NCI-H2029 treated with DMSO at 0.1 percent for 48 hours (cell line): ENCODE results near the gene TBXT.
"Not testable (repeated sequence)": the region's sequence is repeated elsewhere in the genome, so short reads cannot be mapped to it uniquely, and the experiment has no call there.

Source experiments
- DNase-seq: peaks from one replicate; lab custom pipeline; 2025; lab: John Stamatoyannopoulos, UW

The TBXT gene

GRCh38 chr6:166167801-166168615 is at the start of gene TBXT:
TSS of gene TBXT (minus strand) at chr6:166167851. CDS start at chr6:166167591, 260 bp downstream.
- no peak for DNase-seq

DNA sequence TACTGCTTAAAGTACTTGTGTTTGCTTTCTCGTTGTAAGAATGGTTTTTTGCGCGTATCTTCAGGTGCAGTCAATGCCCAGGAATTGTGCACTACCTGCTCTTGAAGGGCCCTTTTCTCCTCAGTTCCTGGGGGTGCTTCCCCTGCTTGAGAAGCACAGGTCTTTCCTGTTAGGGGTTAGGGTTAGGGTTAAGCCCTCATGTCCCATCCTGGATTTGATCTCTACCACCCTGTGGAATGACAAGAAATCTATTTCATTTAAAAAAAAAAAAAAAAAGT is 39.6 kb upstream of the TBXT start:
- DNase-seq = no peak

DNA sequence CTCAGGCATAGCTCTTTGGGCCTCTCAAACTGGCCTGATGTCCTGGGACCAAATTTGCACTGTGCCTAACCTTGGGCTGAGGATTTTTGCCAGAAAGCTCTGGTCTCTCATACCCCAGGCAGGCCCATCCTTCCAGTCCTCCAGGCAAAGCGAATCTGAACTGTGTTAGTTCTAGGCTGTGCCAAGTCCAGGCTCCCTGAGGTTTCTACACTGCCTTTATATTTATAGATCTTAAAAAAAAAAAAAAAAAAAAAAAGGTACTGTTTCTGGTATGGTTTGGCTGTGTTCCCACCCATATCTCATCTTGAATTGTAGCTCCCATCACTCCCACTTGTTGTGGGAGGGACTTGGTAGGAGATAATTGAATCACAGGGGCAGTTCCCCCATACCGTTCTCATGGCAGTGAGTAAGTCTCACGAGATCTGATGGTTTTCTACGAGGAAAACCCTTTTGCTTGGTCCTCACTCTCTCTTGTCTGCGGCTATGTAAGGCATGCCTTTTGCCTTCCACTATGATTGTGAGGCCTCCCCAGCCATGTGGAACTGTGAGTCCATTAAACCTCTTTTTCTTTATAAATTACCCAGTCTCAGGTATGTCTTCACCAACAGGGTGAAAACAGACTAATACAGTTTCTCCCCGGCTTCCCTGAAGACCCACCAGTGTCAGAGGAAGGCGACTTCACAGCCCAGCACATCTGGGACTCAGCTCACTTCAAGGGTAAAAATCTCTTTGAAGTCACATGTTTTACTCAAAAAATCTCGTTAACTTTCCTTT is 39.0 kb upstream of the TBXT start:
- DNase-seq = no peak

DNA sequence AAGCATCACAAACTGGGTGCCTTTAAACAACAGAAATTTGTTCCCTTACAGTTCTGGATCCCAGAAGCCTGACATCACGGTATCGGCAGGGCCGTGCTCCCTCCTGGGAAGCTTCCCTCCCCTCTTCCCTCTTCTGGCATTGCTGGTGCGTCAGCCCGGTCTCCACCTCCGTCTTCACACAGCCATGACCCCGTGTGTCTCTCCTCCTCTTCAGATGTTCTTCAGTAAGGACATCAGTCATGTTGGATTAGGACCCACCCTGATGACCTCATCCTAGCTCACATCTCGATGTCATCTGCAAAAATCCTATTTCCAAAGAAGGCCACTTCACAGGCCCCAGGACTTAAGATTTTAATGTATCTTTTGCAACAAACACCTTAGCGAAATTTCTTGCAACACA is 38.4 kb upstream of the TBXT start:
- DNase-seq = no peak

GRCh38 chr6:166204852-166205650 is 37.4 kb upstream of the TBXT start:
- no peak for DNase-seq

DNA sequence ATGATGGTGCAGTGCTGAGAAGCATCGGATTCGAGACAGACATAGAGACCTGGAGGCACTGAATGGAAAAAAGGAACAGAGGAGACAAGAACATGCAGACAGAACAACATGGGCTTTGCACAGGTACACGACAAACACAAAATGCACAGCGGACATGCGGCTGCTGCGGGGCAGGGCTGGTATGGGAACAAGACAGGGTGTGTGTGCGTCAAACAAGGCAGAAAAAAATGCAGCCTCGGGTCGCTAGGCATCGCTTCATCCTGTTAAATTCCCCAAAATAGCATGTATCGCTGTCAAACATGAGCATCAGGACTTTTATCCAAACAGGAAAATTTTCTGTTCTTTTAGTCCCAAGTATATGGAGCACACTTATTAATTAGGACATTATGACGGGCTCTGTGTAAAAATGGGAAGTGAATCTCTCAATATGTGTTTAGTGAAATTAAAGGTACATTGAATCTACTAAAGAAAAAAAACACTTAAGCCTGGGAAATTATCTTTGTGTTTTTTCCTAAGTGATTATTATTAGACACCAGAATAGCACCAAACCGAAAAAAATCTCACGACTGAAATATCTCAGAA is 36.1 kb upstream of the TBXT start:
- DNase-seq = no peak

DNA sequence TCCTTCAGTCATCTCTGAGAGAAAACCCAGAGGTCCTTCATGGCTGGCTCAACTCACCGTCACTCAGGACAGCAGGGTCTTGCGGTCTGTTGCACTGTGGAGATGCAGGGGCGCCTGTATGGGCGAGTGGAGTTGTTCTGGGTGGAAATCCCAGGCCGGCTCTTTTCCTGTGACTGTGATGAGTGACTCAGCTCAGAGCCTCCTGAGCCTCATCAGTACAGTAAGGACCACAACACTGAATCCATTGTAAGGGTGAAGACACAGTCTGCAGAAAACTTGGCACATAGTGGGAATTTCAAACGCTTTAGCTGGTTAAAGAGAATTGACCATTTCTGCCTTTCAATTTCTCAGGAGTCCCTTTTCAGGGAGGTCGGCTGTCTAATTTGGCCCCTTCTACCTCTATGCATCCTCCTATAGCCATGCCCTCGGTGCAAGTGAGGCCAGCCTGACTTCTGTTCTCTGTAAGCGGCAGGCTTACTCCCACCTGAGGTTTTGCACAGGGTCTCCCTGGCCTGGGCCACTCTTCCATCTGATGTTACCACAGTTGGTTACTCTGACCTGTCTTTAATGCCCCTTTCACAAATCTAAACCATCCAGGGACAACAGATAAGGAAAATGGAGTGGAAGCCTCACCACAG is 35.5 kb upstream of the TBXT start:
- no peak for DNase-seq

DNA sequence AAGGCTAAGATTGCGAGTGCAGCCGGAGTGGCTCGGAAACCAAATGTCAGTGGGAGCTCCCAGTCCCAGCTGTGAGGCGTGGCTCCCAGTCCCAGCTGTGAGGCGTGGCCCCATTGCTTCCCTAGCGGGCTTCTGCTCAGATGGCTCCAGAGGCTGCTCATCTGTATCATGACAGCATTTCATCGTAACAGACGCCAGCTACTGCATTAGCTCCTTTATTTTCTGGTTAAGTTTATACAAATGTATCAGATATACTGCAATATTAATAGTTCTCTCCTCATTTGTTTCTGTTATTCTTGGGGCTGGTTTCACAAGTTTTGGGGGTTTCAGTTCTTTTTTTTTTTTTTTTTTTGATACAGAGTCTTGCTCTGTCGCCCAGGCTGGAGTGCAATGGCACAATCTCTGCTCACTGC is 34.7 kb upstream of the TBXT start:
- no peak for DNase-seq

DNA sequence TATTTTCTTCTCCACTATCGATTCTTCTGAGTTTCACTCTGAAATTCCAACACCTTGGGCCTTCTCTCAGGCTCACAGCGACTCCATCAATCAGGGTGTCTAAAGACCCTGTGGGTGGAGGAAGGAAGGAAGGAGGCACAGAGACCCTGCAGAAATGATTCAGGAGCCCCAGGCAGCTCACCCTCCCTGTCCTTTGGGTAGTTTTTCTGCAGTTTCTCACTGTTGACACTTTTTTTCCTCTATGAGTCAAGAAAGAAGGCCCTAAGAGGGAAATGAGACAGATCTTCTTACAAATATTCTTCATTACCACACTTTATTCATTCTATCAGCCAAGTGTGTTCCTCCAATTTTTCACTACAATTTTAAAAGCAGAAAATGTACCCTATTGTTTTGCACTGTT is 34.2 kb upstream of the TBXT start:
- DNase-seq = no peak

GRCh38 chr6:166197361-166197760 is 29.7 kb upstream of the TBXT start:
- DNase-seq = no peak

- DNase-seq = no peak
Measured at GRCh38 chr6:166195860-166196238, 28.2 kb upstream of the TBXT start.

DNA sequence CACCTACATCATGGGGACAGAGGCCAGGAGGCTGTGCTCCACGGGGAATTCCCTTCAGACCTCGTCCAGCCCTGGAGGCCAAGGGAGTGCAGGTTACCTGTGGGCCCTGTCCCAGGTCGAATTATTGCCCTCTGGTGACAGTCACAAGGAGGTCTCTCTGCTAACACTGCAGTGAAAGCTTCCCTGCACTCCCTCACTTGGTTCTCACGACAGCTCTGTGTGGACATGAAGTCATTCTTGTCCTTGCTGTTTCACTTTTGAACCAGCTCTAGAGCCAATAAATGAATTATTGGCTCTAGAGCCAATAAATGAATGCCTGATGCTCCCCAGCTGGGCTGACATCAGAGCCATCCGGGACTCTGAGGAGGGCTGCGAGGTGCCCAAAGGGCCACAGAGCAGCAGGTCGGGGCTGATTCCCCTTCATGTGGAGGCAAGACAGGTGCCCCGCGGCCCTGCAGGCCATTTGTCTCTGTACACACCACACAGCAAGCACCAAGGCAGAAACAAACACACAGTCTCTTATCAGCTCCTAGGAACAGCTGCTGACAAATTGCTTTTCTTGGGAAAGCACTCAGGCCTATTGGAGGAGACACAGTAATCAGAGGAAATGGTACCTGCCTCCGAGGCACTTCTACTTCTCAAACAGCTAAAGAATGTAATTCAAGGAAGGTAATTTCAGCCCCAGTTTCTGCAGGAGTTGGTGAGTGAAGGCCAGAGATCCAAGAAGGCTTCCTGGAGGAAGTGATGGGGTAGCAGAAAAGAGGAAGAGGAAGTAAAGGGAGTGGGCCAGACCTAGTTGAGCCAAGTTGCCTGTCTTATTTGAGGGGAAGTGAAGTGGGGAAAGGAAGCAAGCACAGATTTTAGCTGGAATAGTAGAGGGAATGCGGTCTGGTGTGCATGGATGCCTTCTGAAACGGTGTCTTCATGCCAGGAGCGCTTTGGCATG is 27.5 kb upstream of the TBXT start:
- DNase-seq = no peak

DNA sequence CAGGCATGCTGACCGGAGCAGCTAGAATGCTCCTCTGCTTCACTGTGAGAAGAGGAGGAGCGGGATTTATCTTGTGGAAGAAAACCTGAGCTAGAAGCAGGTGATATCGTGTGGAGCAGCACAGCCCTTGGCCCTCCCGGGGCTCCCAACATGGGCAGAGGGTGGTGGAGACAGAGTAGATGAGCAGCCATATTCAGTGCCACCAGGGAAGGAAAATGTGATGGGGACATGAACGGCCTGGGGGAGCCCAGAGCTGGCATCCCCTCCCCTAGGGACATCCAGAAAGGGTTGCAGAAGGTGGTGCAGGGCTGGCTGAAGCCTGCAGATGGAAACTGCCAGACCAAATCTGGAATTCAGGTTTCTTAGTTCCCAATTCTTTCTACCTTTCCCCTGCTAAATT is 24.9 kb upstream of the TBXT start:
- no peak for DNase-seq

GRCh38 chr6:166192136-166192535 is 24.5 kb upstream of the TBXT start:
- no peak for DNase-seq

- DNase-seq = no peak
Measured at GRCh38 chr6:166179704-166180103, 12.1 kb upstream of the TBXT start.

DNA sequence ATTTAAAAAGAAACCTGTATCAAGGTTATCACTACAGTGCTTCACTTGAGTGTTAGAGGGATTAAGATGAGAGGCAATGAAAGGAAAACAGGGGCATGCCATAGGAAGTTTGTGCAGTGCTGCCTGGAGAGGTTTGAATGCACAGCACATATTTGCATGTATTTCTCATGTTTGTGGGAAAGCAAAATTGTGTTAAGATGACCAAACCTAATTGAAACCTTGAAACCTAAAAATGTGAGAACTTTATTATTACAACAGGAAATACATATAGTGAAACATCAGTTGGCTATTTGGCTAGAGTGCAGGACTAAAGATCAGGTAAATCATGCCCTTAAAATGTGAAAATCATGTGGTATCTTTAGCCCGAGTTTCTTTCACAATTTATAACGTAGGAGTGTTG is 8.5 kb upstream of the TBXT start:
- no peak for DNase-seq

DNA sequence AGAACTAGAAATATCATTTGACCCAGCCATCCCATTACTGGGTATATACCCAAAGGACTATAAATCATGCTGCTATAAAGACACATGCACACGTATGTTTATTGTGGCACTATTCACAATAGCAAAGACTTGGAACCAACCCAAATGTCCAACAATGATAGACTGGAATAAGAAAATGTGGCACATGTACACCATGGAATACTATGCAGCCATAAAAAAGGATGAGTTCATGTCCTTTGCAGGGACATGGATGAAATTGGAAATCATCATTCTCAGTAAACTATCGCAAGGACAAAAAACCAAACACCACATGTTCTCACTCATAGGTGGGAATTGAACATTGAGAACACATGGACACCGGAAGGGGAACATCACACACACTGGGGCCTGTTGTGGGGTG is 7.4 kb upstream of the TBXT start:
- DNase-seq = not testable (repeated sequence)

GRCh38 chr6:166174031-166174430 is 6.4 kb upstream of the TBXT start:
- DNase-seq = no peak

DNA sequence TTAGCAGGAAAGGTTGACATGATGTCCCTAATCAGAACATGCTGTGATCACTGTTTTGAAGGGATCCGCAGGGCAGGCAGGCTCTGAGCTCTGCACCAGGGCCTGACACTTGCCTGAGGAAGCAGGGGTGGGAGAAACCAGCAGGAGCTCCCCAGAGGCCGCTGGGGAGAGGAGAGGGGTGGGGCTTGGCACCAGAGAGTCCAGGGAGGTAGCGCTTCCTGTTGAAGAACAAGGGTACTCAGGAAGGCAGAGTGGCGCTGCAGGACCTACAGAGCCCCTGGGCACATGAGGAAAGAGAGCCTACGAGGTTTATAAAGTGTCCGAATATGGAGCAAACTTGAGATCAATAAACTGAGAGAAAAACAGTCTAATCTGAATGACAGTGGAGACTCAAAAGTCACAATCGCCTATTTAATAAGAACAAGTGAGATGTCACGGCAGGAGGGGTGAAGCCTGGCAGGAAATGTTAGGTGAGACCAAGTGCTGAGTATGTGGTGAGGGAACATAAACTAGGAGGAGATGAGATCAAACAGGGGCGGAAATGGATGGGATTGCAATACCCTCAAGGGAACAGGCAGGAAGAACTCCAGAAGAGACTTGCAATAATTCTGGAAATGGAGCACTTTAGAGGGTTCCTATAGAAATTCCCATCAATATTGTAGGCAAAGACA is 5.8 kb upstream of the TBXT start:
- DNase-seq = peak; percentile 68

GRCh38 chr6:166172546-166172945 is 4.9 kb upstream of the TBXT start:
- no peak for DNase-seq
